ENCODE measurements around the gene CLEC2L.
"Not testable (repeated sequence)": the region's sequence is repeated elsewhere in the genome, so short reads cannot be mapped to it uniquely, and the experiment has no call there.

The CLEC2L gene

DNA sequence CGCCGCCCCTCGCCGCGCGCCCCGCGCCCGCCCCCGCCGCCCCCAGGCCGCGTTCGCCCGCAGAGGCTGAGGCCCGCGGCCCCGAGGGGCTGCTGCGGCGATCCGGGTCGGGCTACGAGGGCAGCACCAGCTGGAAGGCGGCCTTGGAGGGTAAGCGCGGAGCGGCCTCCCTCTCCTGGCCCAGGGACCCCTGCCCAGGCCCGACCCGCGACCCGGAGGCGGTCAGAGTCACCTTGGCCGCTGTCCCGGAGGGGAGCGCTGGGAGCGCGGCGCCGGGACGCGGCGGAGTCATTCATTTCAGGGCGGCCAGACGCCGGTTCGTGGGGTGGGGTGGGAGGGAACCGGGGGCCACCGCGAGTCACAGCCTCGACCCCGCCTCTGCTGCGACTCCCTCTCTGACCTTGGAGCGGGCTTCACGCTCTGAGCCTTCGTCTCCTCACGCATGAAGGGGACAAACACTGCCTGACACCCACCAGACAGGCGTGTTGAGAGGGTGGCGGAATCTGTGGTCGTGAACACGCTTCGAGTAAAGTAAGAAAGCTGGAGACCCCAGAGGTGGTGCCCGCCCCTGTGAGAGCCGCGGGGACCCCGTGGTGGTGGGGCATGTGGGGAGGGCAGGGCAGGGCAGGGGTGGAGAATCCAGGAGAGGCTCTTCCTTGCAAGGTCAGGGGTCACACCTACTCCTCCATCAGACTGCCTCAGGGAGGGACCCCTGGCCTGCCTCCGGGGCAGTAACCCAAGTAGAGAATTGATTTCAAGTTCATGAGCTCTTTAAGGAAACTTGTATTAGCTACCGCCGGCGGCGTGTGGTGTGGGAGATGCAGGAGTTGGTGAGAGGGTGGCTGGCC is 707 bp downstream of the CLEC2L start:
- no peak for DNase-seq

DNA sequence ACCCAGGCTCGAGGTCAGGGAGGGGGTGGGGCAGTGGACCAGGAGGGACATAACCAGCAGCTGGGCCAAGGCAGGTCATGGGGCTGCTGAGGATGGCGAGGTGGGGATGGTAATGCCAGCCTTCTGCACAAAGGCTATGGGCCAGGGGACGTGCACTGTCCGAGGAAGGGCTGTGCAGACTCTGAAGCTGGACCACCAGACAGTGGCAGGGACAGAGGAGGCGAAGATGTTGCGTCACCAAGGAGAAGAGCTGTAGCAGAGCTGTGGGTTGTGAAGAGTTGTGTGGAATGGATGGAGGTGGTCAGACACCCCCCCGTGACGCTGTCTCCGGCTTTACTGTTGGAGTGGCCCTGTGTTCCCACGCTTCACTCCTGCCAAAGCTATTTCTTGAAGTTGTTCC is 1.8 kb downstream of the CLEC2L start:
- DNase-seq = no peak

DNA sequence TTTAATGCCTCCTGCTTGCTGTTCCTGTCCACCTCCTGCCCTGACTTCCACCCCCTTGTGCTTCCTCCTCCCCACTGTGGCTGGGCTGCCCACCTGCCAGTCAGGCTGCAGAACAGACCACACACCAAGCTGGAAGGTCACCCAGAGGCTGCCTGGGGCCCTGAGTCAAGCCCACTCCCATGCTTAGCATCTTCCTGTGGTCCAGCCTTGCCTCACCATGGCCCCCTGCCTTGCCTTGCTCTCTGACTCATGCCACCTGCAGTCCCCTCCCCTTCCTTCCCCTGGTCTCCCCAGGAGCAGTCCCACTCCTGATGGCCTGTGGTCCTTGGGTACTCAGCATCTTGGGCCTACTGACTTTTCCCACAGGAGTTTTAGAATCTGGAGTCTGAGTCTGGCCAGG is 2.3 kb downstream of the CLEC2L start:
- DNase-seq = no peak

DNA sequence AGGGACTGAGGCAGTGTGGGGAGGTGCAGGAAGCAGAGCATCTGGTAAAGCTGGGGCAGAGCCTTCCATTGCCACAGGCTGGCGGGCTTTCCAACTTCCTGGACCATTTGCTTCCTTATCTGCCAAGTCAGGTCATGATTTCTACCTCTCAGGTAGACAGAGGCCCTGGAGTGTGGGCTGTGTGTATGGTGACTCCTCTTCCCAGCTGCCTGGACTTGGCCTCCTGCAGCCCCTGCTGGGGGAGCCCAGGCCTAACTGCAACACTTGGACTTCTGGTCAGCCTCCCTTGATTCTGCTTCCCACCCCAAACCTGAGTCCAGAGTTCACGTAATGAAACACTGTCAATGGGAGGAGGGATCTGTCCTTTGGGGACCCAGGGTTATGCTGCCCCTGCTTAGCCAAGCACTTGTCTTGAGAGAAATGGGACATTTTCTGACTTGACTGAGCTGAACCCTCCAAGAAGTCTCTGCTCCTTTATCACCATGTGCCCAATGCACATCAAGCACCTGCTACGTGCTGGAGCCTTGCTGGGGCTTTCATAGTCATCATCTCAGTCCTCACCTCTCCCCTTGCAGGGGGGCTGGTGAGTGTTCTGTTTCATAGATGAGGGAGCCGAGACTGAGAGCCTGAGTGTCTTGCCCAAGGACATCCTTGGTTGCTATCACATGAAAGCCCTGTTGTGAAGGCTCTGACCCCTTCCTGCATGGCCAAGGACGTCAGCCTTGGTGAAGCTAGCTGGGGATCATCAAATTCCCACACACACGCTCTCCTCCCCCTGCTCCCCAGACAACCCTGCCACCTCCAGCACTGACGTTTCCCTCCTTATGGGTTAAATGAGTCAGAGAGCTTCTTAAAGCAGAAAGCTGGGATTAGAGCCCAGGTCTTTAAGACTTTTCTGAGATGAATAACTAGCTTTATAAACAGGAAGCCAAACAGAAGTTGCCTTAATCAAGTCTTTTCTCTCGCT is 3.4 kb downstream of the CLEC2L start:
- no peak for DNase-seq

DNA sequence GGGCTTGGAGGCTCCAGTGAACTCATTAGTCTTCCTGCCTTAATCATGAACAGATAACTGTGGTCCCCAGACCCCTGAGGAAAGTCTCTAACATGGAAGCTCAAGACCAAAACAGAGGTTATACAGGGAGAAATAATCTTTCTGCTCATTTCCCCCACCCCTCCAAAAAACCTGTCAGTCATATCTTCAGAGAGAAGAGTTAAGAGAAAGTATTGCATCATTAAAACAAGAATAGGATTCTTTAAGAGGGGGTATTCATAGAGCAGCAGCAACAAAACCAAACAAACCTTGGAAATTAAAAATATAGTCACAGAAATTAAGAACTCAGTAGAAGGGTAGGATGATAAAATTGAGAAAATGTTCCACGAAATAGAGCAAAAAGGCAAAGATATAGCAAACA is 7.6 kb downstream of the CLEC2L start:
- DNase-seq = no peak

DNA sequence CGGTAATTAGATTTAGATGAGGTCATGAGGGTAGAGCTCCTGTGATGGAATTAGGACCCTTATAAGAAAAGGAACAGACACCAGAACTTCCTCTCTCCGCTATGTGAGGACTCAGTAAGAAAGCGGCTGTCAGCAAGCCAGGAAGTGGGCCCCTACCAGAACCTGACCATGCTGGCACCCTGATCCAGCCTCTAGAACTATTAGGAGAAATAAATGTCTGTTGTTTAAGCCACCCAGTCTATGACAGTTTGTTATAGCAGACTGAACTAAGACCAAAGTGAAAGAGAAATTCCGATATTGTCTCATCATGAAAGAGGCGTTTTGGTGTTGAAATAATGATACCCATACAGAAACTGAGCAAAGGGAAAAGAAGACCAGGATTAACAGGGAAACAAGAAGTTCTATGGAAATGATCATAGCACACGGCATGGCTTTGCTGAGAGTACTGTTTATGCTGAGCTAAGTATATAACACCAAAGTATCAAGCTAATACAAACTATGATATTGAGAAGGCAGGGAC is 9.2 kb downstream of the CLEC2L start:
- DNase-seq = no peak

DNA sequence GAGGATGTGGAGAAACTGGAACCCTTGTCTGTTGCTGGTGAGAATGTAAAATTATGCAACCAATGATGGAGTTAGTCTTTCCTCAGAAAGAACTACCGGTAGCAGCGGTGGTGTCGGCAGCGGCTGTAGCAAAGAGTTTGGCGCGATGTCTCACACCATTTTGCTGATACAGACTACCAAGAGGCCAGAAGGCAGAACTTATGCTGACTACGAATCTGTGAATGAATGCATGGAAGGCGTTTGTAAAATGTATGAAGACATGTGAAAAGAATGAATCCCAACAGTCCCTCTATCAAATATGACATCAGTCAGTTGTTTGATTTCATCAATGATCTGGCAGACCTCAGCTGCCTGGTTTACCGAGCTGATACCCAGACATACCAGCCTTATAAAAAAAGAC is 10.6 kb downstream of the CLEC2L start:
- no peak for DNase-seq

DNA sequence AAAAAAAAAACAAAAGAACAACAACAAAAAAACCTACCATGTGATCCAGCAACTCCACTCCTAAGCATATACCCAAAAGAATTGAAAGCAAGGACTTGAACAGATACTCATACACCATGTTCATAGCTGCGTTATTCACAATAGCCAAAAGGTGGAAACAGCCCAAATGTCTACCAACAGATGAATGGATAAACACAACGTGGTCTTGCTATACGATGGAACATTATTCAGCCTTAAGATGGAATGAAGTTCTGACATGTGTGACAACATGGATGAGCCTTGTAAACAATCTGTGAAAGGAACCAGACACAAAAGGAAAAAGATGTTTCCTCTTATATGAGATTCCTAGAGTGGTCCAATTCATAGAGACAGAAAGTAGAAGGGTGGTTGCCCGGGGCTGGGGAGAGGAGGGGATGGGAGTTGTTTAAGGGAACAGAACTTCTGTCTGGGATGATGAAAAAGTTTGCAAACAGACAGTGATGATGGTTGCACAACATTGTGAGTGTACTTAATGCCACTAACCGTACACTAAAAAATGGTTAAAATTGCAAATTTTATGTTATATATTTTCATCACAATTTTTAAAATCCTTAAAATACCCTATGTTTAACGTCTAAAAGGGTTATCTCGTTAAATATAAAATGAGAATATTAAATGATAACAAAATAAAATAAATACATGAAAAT is 11.6 kb downstream of the CLEC2L start:
- DNase-seq = no peak

DNA sequence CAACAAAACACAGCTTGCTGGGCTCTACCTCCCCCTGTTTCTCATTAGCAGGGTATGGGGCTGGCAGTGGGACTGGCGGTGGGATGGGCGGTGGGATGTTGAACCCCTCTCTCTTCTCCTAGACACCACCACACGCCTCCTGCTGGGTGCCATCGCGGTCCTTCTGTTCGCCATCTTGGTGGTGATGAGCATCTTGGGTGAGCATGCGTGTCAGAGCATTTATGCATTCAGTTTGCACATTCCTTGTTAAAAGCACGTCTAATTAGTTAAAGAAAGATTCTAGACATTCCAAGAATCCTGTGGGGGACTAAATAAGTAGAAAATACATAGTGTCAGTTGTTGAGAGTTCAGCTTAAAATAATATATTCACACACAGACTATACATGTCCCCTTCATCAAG is 12.7 kb downstream of the CLEC2L start:
- no peak for DNase-seq

DNA sequence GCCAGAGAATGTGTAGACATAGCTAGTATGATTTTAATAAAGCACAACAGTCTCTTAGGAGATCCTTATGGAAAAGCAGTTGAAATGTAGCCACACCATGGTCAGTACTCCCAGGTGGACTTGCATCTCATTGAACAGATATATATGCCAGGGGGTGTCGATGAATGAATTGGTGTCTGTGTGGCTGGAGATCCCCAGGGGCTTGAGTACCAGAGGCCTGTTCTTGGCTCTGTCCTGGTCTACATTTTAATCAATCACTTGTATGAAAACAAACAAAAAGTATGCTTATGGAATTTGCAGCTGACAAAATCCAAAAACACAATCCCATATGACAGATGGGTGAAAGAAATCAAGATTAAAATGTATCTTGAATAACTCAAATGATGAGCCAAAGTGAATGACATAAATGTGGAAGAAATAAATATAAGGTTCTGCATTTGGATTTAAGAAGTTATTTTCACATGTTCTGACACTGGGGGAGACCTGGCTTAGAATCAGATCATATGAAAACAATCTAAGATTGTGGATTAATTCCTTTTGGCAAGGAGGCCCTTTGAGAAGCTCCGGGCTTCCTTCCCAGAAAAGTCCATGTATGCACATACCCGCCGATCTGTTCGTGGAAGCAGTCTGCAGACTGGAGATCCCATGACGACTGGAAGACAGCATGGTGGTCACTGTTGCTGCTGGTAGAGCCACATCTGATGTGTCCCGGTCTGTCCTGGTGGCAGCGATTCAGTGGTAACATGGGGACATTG is 15.6 kb downstream of the CLEC2L start:
- DNase-seq = no peak

DNA sequence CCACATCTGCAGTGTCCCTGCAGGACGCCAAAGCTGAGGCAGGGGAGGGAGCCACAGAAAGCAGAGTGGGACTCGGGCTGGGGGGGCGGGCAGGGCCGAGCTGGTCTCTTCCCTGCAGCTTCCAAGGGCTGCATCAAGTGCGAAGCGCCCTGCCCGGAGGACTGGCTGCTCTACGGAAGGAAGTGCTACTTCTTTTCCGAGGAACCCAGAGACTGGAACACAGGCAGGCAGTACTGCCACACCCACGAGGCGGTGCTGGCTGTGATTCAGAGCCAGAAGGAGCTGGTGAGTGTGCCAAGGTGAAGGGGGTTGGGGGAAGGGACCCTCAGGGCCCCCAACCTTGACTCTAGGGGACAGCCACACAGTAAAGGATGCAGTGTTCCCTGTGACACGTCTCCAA is 16.7 kb downstream of the CLEC2L start:
- no peak for DNase-seq

DNA sequence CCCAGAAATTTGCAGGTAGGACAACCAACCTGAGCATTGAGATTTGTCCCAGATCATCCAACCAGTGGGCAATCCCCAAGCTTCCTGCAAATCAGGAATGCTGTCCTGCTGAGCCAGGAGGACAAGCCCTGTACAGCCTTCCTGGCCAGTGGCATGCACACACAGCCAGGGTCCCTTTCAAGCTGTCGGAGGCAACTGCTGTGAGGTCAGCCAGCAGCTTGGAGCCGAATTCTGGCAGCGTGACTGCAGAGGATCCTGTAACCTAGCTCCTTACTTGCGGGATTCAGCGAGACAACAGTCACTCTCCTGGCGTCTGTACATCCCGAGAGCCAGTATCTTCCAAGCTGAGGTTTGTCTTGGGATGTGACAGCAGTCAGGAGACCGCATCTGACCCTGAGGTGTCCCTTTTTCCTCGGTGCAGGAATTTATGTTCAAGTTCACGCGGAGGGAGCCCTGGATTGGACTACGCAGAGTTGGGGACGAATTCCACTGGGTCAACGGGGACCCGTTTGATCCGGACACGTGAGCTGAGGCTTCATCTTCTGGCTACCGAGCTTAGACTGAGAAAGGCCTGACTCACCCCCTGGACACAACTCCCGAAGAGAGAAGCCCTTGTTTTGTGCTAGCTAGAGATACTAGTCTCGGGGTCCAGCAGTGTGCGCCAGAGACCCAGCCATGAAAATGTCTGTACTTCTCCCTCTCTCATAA is 18.3 kb downstream of the CLEC2L start:
- no peak for DNase-seq

DNA sequence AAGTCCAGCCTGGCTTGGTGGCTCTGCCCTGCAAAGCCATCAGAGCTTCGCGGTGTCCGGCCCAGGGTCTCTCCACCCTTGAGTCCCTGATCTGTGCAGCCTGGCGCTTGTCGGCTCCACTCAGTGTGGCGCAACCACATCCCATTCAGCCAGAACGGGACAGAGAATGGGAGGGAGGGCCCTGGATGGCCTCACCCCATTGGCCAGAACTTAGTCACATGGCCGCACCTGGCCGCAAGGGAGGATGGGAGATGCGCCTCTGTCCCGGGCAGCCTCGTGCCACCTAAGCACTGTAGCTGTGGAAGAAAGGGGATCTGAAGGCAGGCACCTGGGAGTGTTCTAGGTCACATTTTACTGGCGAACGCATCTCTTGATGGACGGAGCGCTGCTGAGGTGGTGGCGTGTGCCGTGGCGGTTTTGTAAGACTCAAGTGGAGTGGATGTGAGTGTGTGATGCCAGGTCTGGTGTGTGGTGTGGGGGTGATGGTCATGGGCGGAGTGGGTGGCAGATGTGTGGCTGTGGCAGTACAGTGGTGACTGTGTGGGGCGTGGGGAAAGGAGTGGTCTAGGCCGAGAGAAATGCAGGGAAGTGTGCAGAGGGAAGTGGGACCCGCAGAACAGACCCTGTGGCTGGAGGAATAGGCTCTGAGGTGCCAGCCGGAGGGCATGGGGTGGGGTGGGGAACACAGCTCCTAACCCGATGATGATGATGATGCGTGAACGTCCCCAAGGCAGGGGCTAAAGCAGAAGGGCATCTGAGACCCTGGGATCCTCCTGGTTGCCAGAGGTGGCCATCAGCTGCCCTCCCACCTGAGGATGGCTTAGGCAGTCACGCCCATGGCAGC is 19.0 kb downstream of the CLEC2L start:
- no peak for DNase-seq

DNA sequence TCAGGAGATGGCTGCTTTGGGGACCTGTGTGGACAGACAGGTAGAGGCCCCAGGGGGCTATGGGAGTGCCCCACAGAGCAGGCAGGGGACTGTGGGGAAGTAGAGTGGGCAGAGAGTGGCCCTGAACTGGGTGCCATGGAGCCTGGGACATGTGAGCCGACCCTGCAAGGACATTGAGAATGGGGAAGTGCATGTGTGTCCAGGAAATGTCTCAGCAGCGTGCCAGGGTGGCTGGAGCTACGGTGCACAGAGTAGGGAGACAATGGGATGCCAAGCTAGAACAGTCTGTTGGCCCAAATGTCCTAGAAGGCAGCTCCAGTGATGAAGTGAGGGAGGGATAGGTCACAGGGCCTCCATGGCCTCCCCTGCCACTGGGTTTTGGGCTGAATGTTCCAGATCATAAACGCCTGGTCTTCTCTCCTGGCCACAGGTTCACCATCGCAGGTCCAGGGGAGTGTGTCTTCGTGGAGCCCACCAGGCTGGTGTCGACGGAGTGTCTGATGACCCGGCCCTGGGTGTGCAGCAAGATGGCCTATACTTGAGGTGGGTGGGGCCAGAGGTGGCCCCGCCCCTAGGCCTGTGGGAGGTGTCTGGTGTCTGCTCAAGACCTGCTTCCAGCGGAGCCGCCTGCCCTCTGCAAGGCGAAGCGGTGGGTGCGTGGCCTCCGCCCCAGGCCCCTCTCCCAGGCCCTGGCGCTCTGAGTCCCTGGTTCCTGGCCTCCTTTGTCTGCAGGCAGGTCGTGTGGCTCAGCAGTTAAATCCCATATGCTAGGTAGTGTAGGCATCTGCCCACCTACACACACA is 20.5 kb downstream of the CLEC2L start:
- DNase-seq = no peak

DNA sequence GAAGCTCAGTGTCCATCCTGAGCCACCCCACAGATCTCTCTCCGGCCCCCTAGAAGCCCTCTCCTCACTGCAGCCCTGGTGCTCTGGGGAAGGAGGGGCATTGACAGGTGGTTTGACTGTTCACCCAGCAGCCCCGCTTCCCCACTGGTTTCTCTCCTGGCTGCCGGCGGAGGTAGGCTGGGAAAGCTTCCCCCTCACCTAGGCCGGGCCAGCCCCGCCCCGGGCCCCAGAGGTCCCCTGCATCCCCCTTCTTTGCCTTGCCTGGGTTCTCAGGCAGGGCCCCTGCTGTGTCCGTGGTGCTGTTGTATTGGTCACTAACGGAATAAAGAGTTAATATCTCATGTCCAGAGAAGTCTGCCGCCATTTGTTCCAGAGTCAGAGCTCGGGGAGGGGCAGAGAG is 21.2 kb downstream of the CLEC2L start:
- DNase-seq = no peak

DNA sequence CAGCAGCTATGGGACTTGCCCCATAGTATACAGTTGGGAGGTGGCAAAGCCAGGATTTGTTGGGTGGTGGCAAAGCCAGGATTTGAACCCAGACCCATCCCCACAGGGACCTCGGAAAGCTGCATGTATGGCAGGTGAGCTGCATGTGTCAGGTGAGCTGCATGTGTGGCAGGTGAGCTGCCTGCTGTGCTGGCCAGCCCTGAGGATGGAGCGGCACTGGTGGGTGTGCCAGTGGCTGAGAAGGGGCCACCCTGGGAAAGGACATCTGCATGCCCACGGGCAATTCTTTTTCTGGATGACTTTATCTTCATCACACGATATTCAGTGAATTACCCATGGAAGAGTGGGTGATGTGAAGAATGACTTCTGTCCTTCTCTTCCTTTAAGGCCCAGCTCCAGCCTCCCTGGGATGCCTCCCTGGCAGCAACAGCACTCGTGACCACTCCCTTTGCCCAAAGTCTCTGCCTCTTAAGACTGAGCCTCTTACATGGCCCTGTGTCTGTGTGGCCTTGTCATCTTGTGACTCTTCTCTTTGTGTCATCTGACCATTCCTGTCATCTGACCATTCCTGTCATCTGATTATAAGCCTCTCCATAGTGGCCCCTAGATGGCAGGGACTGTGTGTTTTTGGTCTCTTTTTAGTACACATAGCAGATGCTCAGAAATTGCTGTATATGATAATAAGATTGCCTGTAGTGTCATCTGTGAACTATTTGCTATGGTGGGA is 25.0 kb downstream of the CLEC2L start:
- no peak for DNase-seq

DNA sequence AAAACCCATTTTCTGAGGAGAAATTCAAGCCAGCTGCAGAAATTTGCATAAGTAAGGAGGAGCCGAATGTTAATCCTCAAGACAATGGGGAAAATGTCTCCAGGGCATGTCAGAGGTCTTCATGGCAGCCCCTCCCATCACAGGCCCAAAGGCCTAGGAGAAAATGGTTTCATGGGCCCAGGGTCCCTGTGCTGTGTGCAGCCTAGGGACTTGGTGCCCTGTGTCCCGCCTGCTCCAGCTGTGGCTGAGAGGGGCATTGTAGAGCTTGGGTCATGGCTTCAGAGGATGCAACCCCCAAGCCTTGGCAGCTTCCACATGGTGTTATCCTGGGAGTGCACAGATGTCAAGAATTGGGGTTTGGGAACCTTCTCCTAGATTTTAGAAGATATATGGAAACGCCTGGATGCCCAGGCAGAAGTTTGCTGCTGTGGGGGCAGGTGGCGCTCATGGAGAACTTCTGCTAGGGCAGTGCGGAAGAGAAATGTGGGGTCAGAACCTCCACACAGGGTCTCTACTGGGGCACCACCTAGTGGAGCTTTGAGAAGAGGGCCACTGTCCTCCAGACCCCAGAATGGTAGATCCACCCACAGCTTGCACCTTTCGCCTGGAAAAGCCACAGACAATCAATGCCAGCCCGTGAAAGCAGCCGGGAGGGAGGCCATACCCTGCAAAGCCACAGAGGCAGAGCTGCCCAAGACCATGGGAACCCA is 30.7 kb downstream of the CLEC2L start:
- not testable (repeated sequence) for DNase-seq

DNA sequence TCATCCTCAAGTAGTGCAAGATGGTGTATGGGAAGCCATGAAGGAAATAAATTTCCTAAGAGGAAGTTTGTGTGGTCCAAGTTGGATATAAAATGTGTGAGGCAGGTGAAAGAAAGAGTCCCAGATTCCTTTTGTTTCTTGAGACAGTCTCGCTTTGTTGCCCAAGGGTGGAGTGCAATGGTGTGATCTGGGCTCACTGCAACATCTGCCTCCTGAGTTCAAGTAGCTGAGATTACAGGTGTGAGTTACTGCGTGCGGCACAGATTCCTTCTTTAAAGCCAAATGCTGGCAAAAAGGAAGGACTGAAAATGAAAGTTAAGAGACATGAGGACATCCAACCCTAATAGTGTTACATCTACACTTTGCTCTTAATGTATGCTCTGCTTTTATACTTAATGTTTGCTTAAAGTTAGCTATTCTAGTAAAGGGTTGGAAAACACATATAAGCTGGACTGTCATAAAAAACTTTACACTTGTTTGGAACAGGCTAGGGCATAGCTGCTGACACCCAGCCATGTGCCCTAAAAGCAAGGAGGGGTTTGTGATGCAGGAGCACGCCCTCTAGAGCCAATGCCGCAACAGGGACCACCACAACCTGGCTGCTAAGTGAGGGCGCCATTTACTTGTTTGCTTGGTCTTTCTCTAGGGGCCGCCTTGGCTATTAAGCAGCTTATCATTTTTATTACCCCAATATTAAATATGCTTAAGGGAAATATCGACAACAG is 34.5 kb downstream of the CLEC2L start:
- no peak for DNase-seq

All from NCI-H1048 (cell line).